Muscle of arm (tissue), 12 donors: Measurements from ENCODE around the gene SARNP. TPM values are rescaled to one million over a fixed set of nuclear protein-coding genes. Genes with fewer than 3 reads are reported as not detected.

ENCODE experiments used
- DNase-seq: peaks from one replicate; pipeline ENCODE4 v3.0.0-alpha.2; 2013
- polyA plus RNA-seq, 12 donors: library from polyadenylated mRNA; unstranded; fragments of 120-200 nt; gene quantifications; one replicate each; pipeline ENCODE4 v1.2.1, GENCODE V29; 2013; ENCODE audit not compliant: insufficient read length in 12 of 12

The SARNP gene
- polyA plus RNA-seq, 12 donors, result 60.8 to 94.0 (median 83.5) TPM; not detected in 1

DNA sequence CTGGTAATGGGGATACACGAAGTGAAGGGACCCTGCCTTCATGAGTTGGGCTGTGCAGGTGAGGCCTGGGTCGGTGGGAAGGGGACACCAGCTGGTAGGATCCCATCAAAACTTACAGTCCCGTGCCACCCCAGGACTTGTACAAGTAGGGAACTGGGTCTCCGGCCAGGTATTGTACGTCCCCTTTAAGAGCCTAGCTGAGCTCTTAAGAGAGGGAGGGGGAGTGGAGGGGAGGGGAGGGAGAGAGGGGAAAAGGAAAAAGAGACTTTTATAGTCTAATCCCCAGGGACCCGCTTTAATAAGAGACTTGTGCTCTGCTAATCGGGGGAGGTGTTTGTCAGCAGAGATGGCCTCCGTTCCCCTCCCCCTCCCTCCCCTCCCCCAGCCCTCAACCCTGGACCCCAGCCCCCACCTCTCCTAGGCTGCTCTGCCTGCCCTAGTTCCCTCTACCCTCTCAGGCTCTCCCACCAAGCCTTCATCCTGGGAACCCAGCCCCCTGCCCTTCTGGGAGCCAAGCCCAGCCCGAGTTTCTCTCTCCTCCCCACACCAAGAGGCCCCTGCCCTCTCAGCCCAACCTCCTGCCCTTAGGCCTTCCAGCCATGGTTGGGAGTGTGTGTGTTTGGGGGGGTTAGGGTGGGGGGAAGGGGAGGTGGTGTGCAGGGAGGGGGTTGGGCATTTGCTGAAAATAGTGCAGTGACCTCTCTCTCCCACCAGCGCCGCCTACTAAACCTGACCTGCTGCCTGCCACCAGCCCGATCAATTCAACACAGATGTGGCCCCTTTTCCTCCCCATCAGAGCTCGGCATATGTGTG, 72.0 kb downstream of the SARNP start:
- no peak for DNase-seq

DNA sequence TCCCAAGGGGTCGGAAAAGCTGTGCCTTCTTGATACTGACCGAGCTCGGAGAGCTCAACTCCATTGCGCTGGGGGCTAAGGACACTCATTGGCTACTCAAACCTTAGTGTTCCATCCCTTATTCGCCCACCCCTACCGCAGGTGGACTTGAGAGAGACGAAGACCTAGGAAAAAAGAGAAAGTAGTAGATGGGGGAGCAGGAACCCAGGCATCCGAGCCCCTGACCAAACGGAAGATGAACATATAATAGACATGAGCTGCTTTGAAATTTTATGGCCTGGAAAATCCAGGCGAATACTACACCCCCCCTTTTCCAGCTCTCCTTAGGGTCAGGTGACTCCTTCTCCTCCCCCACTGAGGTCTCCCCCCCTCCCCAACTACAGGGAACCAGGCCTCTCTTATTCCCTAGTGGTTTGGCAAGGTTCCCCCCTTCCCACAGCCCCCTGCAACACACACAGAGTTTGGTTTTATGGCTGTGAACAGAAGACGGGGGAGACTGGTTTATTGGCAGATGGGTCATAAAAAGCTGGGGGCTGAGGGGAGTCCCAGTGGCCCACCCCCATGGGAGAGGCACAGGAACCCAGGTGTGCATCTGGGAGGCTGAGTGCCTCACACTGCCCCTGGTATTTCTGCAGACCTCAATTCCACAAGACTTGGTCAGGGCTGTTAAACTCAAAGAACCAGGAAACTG, 73.0 kb downstream of the SARNP start:
- no peak for DNase-seq

- no peak for DNase-seq
Observed at GRCh38 chr12:55743406-55744339, 73.9 kb downstream of the SARNP start.

- DNase-seq, result peak; percentile 86
Observed at GRCh38 chr12:55742719-55743405, 74.7 kb downstream of the SARNP start, which contains the start of gene GDF11. Gene GDF11 (plus strand): TSS chr12:55743122. CDS start chr12:55743317, 195 bp downstream.

DNA sequence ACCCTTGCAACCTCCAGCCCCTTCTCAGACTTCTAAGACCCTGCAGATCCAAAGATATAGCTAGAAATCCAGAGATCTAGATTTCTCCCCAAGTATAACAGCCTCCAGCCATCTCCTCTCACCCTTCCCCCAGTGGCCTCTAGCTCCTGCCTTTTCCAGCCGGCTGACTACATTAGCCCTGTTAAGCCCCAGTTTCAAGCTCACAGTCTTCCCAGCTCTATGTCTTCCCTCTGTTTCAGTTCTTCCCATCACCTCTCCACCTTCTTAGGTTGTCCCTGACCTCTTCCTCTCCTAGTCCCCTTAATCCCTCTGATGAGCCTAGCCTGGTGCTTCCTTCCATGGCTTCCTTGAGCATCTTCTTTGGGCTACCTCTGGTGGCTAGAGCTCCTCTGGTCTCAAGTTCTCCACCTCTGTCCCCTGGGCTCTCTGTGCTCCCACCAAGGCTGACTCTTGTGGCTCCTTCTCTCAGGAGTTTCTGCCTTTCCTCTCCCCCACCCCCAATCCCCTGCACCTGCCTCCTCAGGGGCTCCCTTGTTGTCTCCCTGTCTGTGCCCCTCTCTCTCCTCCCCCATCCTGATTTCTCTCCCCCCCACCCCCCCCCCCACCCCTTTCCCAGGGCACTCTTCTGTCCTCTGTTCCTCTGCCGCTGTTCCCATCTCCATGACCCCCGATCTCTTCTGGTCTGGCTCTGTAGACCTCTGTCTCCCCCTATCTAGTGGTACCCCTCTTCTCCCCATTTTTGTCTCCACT, 75.4 kb downstream of the SARNP start:
- DNase-seq, result no peak

- no peak for DNase-seq
Observed at GRCh38 chr12:55739025-55739378, 78.5 kb downstream of the SARNP start.

DNA sequence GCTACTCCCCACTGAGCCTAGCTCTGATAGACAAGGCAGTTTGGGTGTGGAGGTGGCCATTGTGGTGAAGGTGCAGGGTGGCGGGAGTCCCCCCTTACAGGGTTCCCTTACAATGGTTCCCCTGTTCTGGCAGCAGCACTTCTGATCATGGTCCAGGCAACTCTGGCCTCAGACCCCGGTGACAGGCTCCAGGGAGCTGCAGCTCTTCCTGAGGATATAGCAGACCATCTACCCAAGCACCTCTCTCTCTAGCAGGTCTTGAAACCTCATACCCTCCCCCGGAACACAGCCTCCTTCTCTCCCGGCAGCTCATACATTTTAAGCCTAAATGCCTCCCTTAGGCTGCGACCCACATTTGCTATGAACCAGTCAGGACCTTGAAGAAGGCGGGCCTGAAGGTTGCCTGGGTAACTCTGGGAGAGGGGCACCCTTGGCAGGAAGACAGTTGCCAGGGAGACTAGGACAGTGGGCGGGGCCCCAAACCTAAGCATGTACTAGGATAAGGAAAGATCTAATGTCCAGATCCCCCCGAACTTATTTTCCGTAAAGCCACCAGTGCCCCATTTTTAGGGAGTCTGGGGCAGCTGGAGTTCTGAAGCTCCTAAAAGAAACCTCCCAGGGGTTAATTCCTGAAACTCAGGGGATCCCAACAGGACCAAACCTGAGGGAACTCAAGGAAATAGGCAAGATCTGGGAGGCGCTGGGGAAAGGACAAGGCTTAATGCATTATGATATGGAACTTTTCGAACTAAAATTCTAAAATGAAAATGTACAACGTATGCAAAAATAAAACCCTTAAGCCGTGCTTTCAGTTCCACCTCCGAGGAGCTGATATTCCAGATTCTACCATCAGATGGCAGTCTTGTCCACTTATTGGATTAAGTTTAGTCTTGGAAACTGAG, 79.2 kb downstream of the SARNP start:
- peak; percentile 94 for DNase-seq

GRCh38 chr12:55737581-55738122, 79.9 kb downstream of the SARNP start:
- no peak for DNase-seq

DNA sequence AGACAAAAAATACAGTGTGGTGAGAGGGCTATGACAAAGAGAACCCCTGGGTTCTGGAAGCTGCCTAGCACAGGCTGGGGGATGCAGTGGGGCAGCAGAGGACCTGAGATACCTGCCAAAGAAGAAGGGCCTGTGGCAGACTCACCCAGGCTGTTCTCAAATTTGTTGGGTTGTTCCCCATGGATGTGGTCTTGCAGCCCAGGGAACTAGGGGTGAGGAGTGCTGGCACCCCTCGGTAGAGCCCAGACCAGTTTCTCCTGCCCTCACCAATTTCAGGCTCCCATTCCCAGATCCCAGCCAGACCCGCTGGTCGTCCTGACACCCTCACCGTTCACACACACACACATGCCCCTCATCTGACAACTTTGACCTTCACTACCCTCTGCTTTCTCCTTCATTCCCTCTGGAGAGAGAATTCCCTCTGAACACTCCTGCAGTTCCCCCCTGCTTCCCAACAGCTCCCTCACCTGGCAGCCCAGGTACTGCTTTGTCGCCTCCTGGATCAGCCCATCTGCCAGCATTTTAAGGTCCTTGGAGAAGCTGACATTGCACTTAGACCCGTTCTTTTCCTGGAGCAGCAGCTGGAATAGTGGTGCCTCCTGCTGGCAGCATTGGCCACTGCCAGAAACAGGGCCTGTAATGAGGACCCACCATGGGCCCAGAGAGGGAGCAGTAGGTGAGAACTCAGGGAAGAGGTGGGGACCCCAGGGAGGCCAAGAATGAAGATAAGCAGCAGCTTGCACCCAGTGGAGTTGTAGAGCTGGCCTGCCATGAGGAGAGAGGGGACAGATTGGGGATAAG, 80.5 kb downstream of the SARNP start:
- no peak for DNase-seq

- no peak for DNase-seq
Observed at GRCh38 chr12:55736076-55736475, 81.4 kb downstream of the SARNP start.

DNA sequence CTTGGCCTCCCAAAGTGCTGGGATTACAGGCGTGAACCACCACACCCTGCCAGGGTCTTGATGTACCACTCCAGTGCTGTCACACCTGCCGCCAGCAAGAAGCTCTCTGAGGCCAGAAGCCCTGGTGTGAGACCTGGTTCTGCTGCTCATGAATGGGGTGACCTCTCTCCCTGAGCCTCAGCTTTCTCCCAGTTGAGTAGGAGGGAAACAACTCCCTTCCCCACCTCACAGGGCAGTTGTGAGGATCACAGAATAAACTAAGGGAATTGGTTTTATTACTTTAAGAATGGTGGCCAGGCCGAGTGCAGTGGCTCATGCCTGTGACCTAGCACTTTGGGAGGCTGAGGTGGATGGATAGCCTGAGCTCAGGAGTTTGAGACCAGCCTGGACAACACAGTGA, 82.9 kb downstream of the SARNP start:
- no peak for DNase-seq

- DNase-seq, result no peak
Observed at GRCh38 chr12:55733858-55734257, 83.7 kb downstream of the SARNP start.

DNA sequence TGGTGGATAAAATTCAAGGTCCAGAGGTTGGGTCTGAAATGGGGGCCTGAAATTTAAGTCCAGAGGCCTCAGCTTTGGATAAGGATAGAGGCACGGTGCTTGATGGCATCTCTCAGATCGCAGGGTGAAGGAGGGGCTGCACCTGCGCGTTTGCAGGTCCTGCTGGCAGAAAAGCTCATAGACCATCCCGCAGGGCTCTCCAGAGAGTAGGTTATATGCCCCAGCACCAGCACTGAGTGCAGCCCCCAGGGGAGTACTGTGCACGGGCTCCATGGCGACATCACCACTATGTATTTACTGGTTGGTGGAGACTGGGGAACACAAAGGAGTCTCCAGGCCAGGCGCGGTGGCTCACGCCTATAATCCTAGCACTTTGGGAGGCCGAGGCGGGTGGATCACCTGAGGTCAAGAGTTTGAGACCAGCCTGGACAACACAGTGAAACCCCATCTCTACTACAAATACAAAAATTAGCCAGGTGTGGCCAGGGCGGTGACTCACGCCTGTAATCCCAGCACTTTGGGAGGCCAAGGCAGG, 84.4 kb downstream of the SARNP start:
- no peak for DNase-seq

- DNase-seq, result no peak
Observed at GRCh38 chr12:55732288-55732687, 85.2 kb downstream of the SARNP start.

DNA sequence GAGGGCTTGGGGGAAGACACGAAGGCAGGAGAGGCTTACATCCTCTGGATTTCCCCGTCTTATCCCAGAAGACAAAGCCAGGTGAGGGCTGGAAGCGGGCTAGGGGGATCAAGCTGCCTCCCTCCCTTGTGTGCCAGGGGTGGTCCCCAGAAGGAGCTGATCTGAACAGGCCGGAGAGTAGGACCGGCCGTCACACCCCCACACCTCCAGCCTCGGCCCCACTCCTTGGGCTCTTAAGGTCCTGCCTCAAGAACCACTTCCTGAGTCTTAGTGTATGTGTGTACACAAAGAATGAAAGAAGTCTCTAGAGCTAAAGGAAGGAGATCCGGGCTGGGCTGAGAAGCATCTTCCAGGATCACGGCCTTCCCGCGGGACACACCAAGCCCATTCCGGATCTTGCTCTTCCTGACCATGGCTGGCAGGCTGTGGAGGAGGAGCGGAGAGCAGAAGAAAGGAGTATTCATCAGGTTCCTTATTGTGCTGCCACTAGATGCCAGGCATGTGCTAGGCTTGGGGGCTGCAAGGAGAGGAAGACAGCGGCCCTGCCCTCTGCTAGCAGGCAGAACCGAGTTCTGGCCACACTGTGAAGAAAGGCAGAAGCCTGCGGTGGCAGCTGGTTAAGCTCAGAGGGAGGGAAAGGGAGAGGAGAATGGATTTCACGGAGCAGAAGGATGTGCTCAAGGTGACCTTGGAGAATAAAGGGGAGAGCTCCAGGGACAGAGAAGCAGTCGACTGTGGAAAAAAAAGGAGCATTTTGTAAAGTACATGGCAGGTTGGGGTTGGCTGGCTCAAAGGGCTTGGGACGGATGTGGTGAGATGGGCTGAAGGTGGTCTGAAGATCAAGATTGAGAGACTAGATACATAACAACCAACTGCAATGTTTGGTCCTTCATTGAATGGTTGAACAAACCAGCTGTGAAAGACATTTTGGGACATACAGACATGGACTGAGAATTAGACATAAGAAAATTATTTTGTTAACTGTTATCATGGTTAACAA, 87.4 kb downstream of the SARNP start:
- no peak for DNase-seq

- peak; percentile 95 for DNase-seq
Observed at GRCh38 chr12:55728939-55729818, 88.3 kb downstream of the SARNP start, which contains the start of gene CD63. Gene CD63 (minus strand): TSS chr12:55729009. CDS start chr12:55728341, 668 bp downstream.
